ENCODE measurements around the gene LYSMD4.
"Not testable (repeated sequence)": the region's sequence is repeated elsewhere in the genome, so short reads cannot be mapped to it uniquely, and the experiment has no call there.

LYSMD4 gene

DNA sequence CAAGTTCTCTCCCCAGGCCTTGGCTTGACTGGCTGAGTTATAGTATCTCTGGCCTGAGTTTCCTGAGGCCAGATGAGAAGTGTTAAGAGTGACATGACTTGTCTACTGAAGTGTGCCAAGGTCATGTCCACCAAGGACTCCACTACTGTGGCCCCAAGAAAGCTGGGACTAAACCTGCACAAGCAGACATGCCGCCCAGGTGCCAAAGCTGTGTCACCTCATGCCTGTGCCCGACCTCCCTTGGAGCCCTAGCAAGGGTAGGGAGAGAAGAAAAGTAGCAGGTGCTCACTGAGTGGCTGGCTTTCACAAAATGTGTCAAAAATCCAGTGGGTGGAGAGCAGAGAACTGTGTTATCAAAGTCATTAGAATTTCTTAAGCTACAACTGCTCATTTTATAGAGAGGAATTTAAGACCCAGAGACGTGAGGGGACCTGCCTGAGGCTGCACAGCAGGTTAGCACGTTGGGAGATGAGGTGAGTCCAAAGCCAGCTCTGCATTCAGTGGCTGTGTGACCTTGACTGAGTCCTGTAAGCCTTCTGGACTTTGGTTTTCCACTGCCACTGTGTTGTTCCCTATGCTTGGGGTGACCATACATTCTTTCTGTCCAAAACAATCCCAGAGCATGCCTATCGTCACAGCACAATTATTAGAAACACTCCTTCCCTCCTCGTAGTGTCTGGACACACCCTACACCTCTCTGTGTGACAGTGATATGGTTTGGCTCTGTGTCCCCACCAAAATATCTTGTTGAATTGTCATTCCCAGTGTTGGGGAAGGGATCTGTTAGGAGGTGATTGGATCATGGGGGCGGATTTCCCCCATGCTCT is 5.0 kb upstream of the LYSMD4 start:
- Mint-ChIP-seq H3K4me1 (ENCODE audit: low read depth) (peaks cover 17% of the 10 kb centered on the region), H3K36me3 (ENCODE audit: low read depth) (no peaks in the 10 kb centered on the region)

GRCh38 chr15:99736702-99737101 is 3.5 kb upstream of the LYSMD4 start:
- no peaks in the 10 kb centered on the region for H3K27me3 Mint-ChIP-seq
- no peak overlapping the region for H3K4me3 Mint-ChIP-seq
- H3K4me1 Mint-ChIP-seq (ENCODE audit: low read depth): peaks cover 26% of the 10 kb centered on the region
- H3K27ac Mint-ChIP-seq: peak overlapping the region; percentile 43
- H3K36me3 Mint-ChIP-seq (ENCODE audit: low read depth): no peaks in the 10 kb centered on the region
- no peaks in the 10 kb centered on the region for H3K9me3 Mint-ChIP-seq

More for the DNA sequence above, 5.0 kb upstream of the LYSMD4 start:
- no peaks in the 10 kb centered on the region for H3K27me3 Mint-ChIP-seq
- no peaks in the 10 kb centered on the region for H3K9me3 Mint-ChIP-seq
- no peak overlapping the region for H3K27ac Mint-ChIP-seq
- H3K4me3 Mint-ChIP-seq: no peak overlapping the region

DNA sequence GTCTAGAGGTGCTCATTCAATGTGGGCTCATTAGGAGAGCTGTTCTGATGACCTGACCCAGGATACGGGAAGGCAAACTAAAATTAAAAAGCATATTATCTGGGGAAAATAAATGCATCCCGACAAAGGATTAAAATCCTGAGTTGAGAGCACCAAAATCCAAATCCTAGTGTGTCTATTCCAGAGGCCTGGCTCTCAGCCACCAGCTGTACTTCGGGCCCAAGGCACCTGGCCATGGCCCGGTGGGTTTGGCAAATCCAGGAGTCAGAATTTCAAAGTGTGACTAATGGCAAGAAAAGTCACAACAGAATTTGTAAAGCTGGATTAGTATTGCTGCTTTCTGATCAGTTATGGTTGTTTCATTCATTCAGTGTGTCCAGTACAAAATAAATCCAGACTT is 2.6 kb upstream of the LYSMD4 start:
- H3K27ac Mint-ChIP-seq: no peak overlapping the region
- no peak overlapping the region for H3K4me3 Mint-ChIP-seq
- no peaks in the 10 kb centered on the region for H3K27me3 Mint-ChIP-seq
- no peaks in the 10 kb centered on the region for H3K9me3 Mint-ChIP-seq
- peaks cover 27% of the 10 kb centered on the region for H3K4me1 Mint-ChIP-seq (ENCODE audit: low read depth)
- no peaks in the 10 kb centered on the region for H3K36me3 Mint-ChIP-seq (ENCODE audit: low read depth)

DNA sequence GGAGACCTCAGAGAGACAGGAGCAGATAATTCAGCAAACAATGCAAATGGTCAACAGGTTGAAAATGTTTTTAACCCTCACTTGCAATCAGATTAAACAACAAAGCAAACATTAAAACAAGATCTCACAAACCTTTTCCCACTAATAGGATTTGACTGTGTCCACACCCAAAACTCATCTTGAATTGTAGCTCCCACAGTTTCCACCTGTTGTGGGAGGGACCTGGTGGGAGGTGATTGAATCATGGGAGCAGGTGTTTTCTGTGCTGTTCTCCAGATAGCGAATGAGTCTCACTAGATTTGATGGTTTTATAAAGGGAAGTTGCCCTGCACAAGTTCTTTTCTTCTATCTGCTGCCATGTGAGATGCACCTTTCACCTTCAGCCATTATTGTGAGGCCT is 1.3 kb upstream of the LYSMD4 start:
- H3K27me3 Mint-ChIP-seq: no peaks in the 10 kb centered on the region
- H3K9me3 Mint-ChIP-seq: no peaks in the 10 kb centered on the region
- H3K4me3 Mint-ChIP-seq: peak overlapping the region; percentile 40
- peaks cover 27% of the 10 kb centered on the region for H3K4me1 Mint-ChIP-seq (ENCODE audit: low read depth)
- H3K36me3 Mint-ChIP-seq (ENCODE audit: low read depth): no peaks in the 10 kb centered on the region
- H3K27ac Mint-ChIP-seq: no peak overlapping the region

DNA sequence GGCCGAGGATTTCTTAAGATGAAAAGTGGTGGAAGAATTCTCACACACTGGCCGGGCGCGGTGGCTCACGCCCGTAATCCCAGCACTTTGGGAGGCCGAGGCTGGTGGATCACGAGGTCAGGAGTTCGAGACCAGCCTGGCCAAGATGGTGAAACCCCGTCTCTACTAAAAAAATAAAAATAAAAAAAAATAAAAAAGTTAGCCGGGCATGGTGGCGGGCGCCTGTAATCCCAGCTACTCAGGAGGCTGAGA is 729 bp upstream of the LYSMD4 start:
- H3K27ac Mint-ChIP-seq: peak overlapping the region; percentile 92
- H3K9me3 Mint-ChIP-seq; H3K27me3 Mint-ChIP-seq; H3K36me3 Mint-ChIP-seq (ENCODE audit: low read depth): not testable (repeated sequence)
- peaks cover 27% of the 10 kb centered on the region for H3K4me1 Mint-ChIP-seq (ENCODE audit: low read depth)
- H3K4me3 Mint-ChIP-seq: peak overlapping the region; percentile 81

GRCh38 chr15:99732751-99733267 is 428 bp downstream of the LYSMD4 start:
- H3K4me1 Mint-ChIP-seq (ENCODE audit: low read depth): peaks cover 27% of the 10 kb centered on the region
- H3K36me3 Mint-ChIP-seq (ENCODE audit: low read depth): no peaks in the 10 kb centered on the region
- peak overlapping the region; percentile 80 for H3K4me3 Mint-ChIP-seq
- H3K9me3 Mint-ChIP-seq: no peaks in the 10 kb centered on the region
- H3K27me3 Mint-ChIP-seq: no peaks in the 10 kb centered on the region
- no peak overlapping the region for H3K27ac Mint-ChIP-seq

GRCh38 chr15:99732124-99732750 is 1.0 kb downstream of the LYSMD4 start:
- Mint-ChIP-seq H3K36me3 (ENCODE audit: low read depth) (no peaks in the 10 kb centered on the region), H3K27me3 (no peaks in the 10 kb centered on the region), H3K27ac (no peak overlapping the region), H3K9me3 (no peaks in the 10 kb centered on the region), H3K4me1 (ENCODE audit: low read depth) (peaks cover 27% of the 10 kb centered on the region), H3K4me3 (peak overlapping the region; percentile 80)

DNA sequence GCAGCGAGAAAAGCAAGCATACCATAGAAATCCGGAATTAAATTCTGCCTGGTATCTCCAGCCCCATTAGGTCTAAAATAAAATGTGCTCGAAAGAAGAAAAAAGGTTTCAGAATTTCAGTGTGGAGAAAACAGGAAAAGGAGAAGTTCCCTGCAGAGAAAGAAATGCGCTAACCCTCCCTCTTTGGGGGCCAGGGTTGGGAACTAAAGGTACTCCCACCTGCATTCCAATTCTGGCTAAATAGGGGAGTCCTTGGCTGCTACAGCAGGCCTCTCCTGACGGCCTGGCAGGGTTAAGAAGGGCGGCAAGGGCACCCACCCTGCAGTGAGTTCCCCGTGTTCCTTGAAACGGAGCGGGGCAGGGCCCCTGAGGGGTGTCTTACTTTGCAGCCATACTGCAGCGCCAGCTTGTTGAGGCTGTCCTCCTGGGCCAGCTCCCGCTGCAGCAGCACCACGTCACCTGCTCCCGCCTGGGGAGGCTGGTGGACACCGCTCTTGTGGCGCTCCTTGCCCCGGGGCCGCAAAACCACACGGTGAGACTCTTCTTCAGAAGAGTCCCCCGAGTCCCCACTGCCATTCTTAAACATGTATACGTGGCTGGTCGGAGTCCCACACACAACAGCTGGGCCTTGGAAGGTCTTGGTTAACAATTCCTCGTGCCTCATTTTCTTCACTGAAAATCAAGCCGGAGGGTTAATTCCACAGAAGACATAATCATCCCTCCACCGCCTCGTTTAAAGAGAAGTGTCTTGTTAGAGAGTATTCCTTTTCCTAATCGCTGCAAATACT is 1.7 kb downstream of the LYSMD4 start:
- Mint-ChIP-seq H3K9me3 (no peaks in the 10 kb centered on the region), H3K36me3 (ENCODE audit: low read depth) (no peaks in the 10 kb centered on the region), H3K4me3 (peak overlapping the region; percentile 80), H3K4me1 (ENCODE audit: low read depth) (peaks cover 23% of the 10 kb centered on the region), H3K27ac (no peak overlapping the region), H3K27me3 (no peaks in the 10 kb centered on the region)

- H3K4me3 Mint-ChIP-seq: no peak overlapping the region
Observed at GRCh38 chr15:99729920-99730319, 3.3 kb downstream of the LYSMD4 start.

GRCh38 chr15:99729327-99729726 is 3.9 kb downstream of the LYSMD4 start:
- Mint-ChIP-seq H3K4me1 (ENCODE audit: low read depth) (peaks cover 15% of the 10 kb centered on the region), H3K27me3 (no peaks in the 10 kb centered on the region), H3K36me3 (ENCODE audit: low read depth) (no peaks in the 10 kb centered on the region), H3K9me3 (no peaks in the 10 kb centered on the region), H3K27ac (no peak overlapping the region), H3K4me3 (no peak overlapping the region)

More at GRCh38 chr15:99729920-99730319, 3.3 kb downstream of the LYSMD4 start:
- Mint-ChIP-seq H3K27me3 (no peaks in the 10 kb centered on the region), H3K9me3 (no peaks in the 10 kb centered on the region), H3K36me3 (ENCODE audit: low read depth) (no peaks in the 10 kb centered on the region), H3K4me1 (ENCODE audit: low read depth) (peaks cover 19% of the 10 kb centered on the region), H3K27ac (no peak overlapping the region)

GRCh38 chr15:99728916-99729315 is 4.3 kb downstream of the LYSMD4 start:
- Mint-ChIP-seq H3K4me1 (ENCODE audit: low read depth) (peaks cover 13% of the 10 kb centered on the region), H3K4me3 (no peak overlapping the region), H3K27me3 (no peaks in the 10 kb centered on the region), H3K27ac (no peak overlapping the region), H3K9me3 (no peaks in the 10 kb centered on the region), H3K36me3 (ENCODE audit: low read depth) (no peaks in the 10 kb centered on the region)

GRCh38 chr15:99727733-99728132 is 5.5 kb downstream of the LYSMD4 start:
- no peaks in the 10 kb centered on the region for H3K9me3 Mint-ChIP-seq
- no peaks in the 10 kb centered on the region for H3K27me3 Mint-ChIP-seq
- no peaks in the 10 kb centered on the region for H3K36me3 Mint-ChIP-seq (ENCODE audit: low read depth)
- peaks cover 9% of the 10 kb centered on the region for H3K4me1 Mint-ChIP-seq (ENCODE audit: low read depth)
- no peak overlapping the region for H3K4me3 Mint-ChIP-seq
- no peak overlapping the region for H3K27ac Mint-ChIP-seq

GRCh38 chr15:99727330-99727729 is 5.9 kb downstream of the LYSMD4 start:
- H3K27me3 Mint-ChIP-seq: no peaks in the 10 kb centered on the region
- H3K4me1 Mint-ChIP-seq (ENCODE audit: low read depth): peaks cover 6% of the 10 kb centered on the region
- no peak overlapping the region for H3K27ac Mint-ChIP-seq
- H3K9me3 Mint-ChIP-seq: no peaks in the 10 kb centered on the region
- H3K4me3 Mint-ChIP-seq: no peak overlapping the region
- H3K36me3 Mint-ChIP-seq (ENCODE audit: low read depth): no peaks in the 10 kb centered on the region

- H3K9me3 Mint-ChIP-seq: no peaks in the 10 kb centered on the region
- H3K4me3 Mint-ChIP-seq: no peak overlapping the region
Observed at GRCh38 chr15:99726333-99726732, 6.9 kb downstream of the LYSMD4 start.

GRCh38 chr15:99722406-99722805 is 10.8 kb downstream of the LYSMD4 start:
- H3K36me3 Mint-ChIP-seq (ENCODE audit: low read depth): peaks cover 6% of the 10 kb centered on the region
- no peaks in the 10 kb centered on the region for H3K9me3 Mint-ChIP-seq
- peaks cover 37% of the 10 kb centered on the region for H3K4me1 Mint-ChIP-seq (ENCODE audit: low read depth)
- no peak overlapping the region for H3K4me3 Mint-ChIP-seq
- H3K27me3 Mint-ChIP-seq: no peaks in the 10 kb centered on the region
- H3K27ac Mint-ChIP-seq: no peak overlapping the region

More at GRCh38 chr15:99726333-99726732, 6.9 kb downstream of the LYSMD4 start:
- Mint-ChIP-seq H3K36me3 (ENCODE audit: low read depth) (no peaks in the 10 kb centered on the region), H3K27ac (no peak overlapping the region), H3K4me1 (ENCODE audit: low read depth) (no peaks in the 10 kb centered on the region), H3K27me3 (no peaks in the 10 kb centered on the region)

Measured in stimulated activated naive CD8-positive, alpha-beta T cell treated with anti-CD3 and anti-CD28 coated beads, Interleukin-15, Interleukin-2, amounts not matched to agents 100 ng/mL and 50 ng/mL, for 24 hours (primary cell).